GM18520 (cell line): ENCODE data around the gene PRKAG2.
"Not testable (repeated sequence)": the region's sequence is repeated elsewhere in the genome, so short reads cannot be mapped to it uniquely, and the experiment has no call there.

ENCODE experiments used
- ATAC-seq: cut with Tn5 transposase; IDR thresholded peaks from one replicate; pipeline ENCODE4 v1.9.1; 2021; ENCODE audit not compliant: unreplicated experiment

The PRKAG2 gene

GRCh38 chr7:151790830-151791620, 85.9 kb downstream of the PRKAG2 start:
- no peak for ATAC-seq

- no peak for ATAC-seq
Measured at GRCh38 chr7:151790095-151790829, 86.7 kb downstream of the PRKAG2 start.

- ATAC-seq = no peak
Measured at GRCh38 chr7:151789380-151789947, 87.5 kb downstream of the PRKAG2 start.

GRCh38 chr7:151787348-151787747, 89.6 kb downstream of the PRKAG2 start:
- ATAC-seq = no peak

- ATAC-seq = no peak
Measured at GRCh38 chr7:151786936-151787335, 90.0 kb downstream of the PRKAG2 start.

GRCh38 chr7:151786241-151786640, 90.7 kb downstream of the PRKAG2 start:
- ATAC-seq = no peak

GRCh38 chr7:151785681-151785965, 91.3 kb downstream of the PRKAG2 start:
- no peak for ATAC-seq

GRCh38 chr7:151784853-151785680, 91.8 kb downstream of the PRKAG2 start:
- ATAC-seq = no peak

- ATAC-seq = no peak
Measured at GRCh38 chr7:151783958-151784575, 92.8 kb downstream of the PRKAG2 start.

- peak; percentile 55 for ATAC-seq
Measured at GRCh38 chr7:151782598-151783448, 94.1 kb downstream of the PRKAG2 start.

- ATAC-seq = not testable (repeated sequence)
Measured at GRCh38 chr7:151782256-151782597, 94.7 kb downstream of the PRKAG2 start.

GRCh38 chr7:151781161-151781845, 95.6 kb downstream of the PRKAG2 start:
- no peak for ATAC-seq

- ATAC-seq = no peak
Measured at GRCh38 chr7:151780631-151781030, 96.3 kb downstream of the PRKAG2 start.

- ATAC-seq = no peak
Measured at GRCh38 chr7:151779678-151780077, 97.2 kb downstream of the PRKAG2 start.

GRCh38 chr7:151779255-151779654, 97.7 kb downstream of the PRKAG2 start:
- ATAC-seq = no peak

GRCh38 chr7:151777908-151778670, 98.8 kb downstream of the PRKAG2 start:
- no peak for ATAC-seq

GRCh38 chr7:151777495-151777880, 99.4 kb downstream of the PRKAG2 start:
- no peak for ATAC-seq

GRCh38 chr7:151776876-151777494, 99.9 kb downstream of the PRKAG2 start:
- no peak for ATAC-seq
